HCT116 (cell line): ENCODE data around the gene HLA-DMA. TPM values are rescaled to one million over a fixed set of nuclear protein-coding genes. Genes with fewer than 3 reads are reported as not detected.

Experiments used
- ATAC-seq: fragments of 200-7000 bp; cut with Tn5 transposase; 2 replicates; pipeline ENCODE4 v1.9.1; 2020; ENCODE audit warnings: mild to moderate bottlenecking, moderate library complexity
- BruUV-seq: library from RNA; stranded (reverse); fragments of 400-500 nt; replicated peaks from 2 replicates; lab custom pipeline; 2021; lab: Mats Ljungman, UMichigan
- CTCF ChIA-PET: fragments of 300-600 bp; sonication (Branson Sonifier 250); formaldehyde crosslinking; loops from one replicate; lab custom pipeline; 2021; ENCODE audit warnings: antibody characterized with exemption; lab: Charles Lee
- POLR2A ChIA-PET: fragments of 300-600, 350-600 bp; sonication (Branson Sonifier 250); formaldehyde crosslinking; loops from one replicate; lab custom pipeline; 2021; ENCODE audit warnings: antibody characterized with exemption; lab: Charles Lee
- RAD21 ChIA-PET, 2 experiments: fragments of 300-600 bp; sonication (Branson Sonifier 250); formaldehyde crosslinking; loops; one replicate each; lab custom pipeline; 2023; ENCODE audit warnings: low total read pairs in 2 of 2; ENCODE audit not compliant: uncharacterized antibody in 2 of 2, unreplicated experiment in 2 of 2, low non-redundant PET in 1 of 2; lab: Charles Lee
- DNase-seq: peaks from one replicate; pipeline ENCODE4 v3.0.0-alpha.2; 2010; ENCODE audit warnings: low read depth, low spot score
- H2AFZ ChIP-seq: fragments of 200-600 bp; shearing (Covaris generic), sonication (generic); 2 replicates; pipeline ENCODE4 v1.6.1; 2017; ENCODE audit warnings: low read depth, mixed run types, mixed read lengths, antibody characterized with exemption, low read length; ENCODE audit not compliant: poor library complexity, severe bottlenecking
- H3K27ac ChIP-seq: 2 replicates; pipeline ENCODE4 v1.5.1; 2012; ENCODE audit warnings: low read depth, low read length
- H3K27me3 ChIP-seq: fragments of 200-600 bp; sonication (generic); 2 replicates; pipeline ENCODE4 v1.6.1; 2016; ENCODE audit warnings: mixed run types, low read length, mixed read lengths; ENCODE audit not compliant: insufficient read depth
- H3K36me3 ChIP-seq, 2 experiments: fragments of 200-500 bp in 1 of 2; fragments of 200-600 bp in 1 of 2; sonication (Bioruptor generic) in 1 of 2; sonication (generic) in 1 of 2; 2 replicates each; pipeline versions ENCODE4 v1.5.1 to v1.6.1; 2014 to 2016; ENCODE audit warnings: low read length in 2 of 2, inconsistent platforms in 1 of 2, mixed read lengths in 1 of 2, mixed run types in 1 of 2; ENCODE audit not compliant: insufficient read depth in 2 of 2, control insufficient read depth in 1 of 2
- H3K4me1 ChIP-seq, 2 experiments: fragments of 200-600 bp in 1 of 2; sonication (generic) in 1 of 2; 2 replicates each; pipeline versions ENCODE4 v1.5.1 to v1.6.1; 2012 to 2017; ENCODE audit warnings: low read length in 2 of 2, inconsistent platforms in 1 of 2, mild to moderate bottlenecking in 1 of 2, mixed read lengths in 1 of 2, mixed run types in 1 of 2, moderate library complexity in 1 of 2; ENCODE audit not compliant: insufficient read depth in 2 of 2, control insufficient read depth in 1 of 2
- H3K4me2 ChIP-seq: fragments of 200-600 bp; sonication (generic); 2 replicates; pipeline ENCODE4 v1.6.1; 2017; ENCODE audit warnings: mixed run types, low read length, mixed read lengths
- H3K4me3 ChIP-seq, 2 experiments: fragments of 200-600 bp in 1 of 2; sonication (generic) in 1 of 2; replicated peaks in 1 of 2; 2 replicates each; pipeline ENCODE4 v1.5.1; 2011 to 2016; ENCODE audit warnings: low read length in 2 of 2, control low read depth in 1 of 2, low read depth in 1 of 2, mild to moderate bottlenecking in 1 of 2, mixed read lengths in 1 of 2, mixed run types in 1 of 2
- H3K79me2 ChIP-seq: fragments of 200-600 bp; sonication (generic); 2 replicates; pipeline ENCODE4 v1.6.1; 2017; ENCODE audit warnings: mild to moderate bottlenecking, mixed run types, low read length, moderate library complexity, mixed read lengths; ENCODE audit not compliant: insufficient read depth
- H3K9ac ChIP-seq: fragments of 200-600 bp; sonication (generic); 2 replicates; pipeline ENCODE4 v1.6.1; 2016; ENCODE audit warnings: low read length, mixed read lengths
- H3K9me2 ChIP-seq: fragments of 200-600 bp; sonication (generic), shearing (Covaris generic); 2 replicates; pipeline ENCODE4 v1.6.1; 2017; ENCODE audit warnings: mixed run types, mild to moderate bottlenecking, moderate library complexity; ENCODE audit not compliant: insufficient read depth
- H3K9me3 ChIP-seq, 2 experiments: fragments of 200-500 bp in 1 of 2; fragments of 200-600 bp in 1 of 2; sonication (Bioruptor generic) in 1 of 2; sonication (generic) in 1 of 2; 2 replicates each; pipeline ENCODE4 v1.6.1; 2014 to 2017; ENCODE audit warnings: low read length in 2 of 2, mixed read lengths in 2 of 2, inconsistent platforms in 1 of 2, low read depth in 1 of 2, mild to moderate bottlenecking in 1 of 2, mixed run types in 1 of 2, moderate library complexity in 1 of 2; ENCODE audit not compliant: control insufficient read depth in 1 of 2, insufficient read depth in 1 of 2
- H4K20me1 ChIP-seq: fragments of 200-600 bp; sonication (generic), shearing (Covaris generic); 2 replicates; pipeline ENCODE4 v1.6.1; 2017; ENCODE audit warnings: mixed run types, mild to moderate bottlenecking, moderate library complexity; ENCODE audit not compliant: insufficient read depth
- CBX3 ChIP-seq: IDR thresholded peaks from 2 replicates; pipeline ENCODE4 v1.6.1; 2012; ENCODE audit warnings: low read depth
- ELF1 ChIP-seq: IDR thresholded peaks from 2 replicates; pipeline ENCODE4 v1.6.1; 2012; ENCODE audit warnings: low read depth, borderline replicate concordance
- FOSL1 ChIP-seq: IDR thresholded peaks from 2 replicates; pipeline ENCODE4 v1.6.1; 2012; ENCODE audit warnings: low read depth
- POLR2AphosphoS5 ChIP-seq: IDR thresholded peaks from 2 replicates; pipeline ENCODE4 v1.6.1; 2011; ENCODE audit warnings: mild to moderate bottlenecking, low read depth, low read length, moderate library complexity
- RAD21 ChIP-seq: IDR thresholded peaks from 2 replicates; pipeline ENCODE4 v1.6.1; 2012; ENCODE audit warnings: low read depth, mild to moderate bottlenecking
- SIN3A ChIP-seq: IDR thresholded peaks from 2 replicates; pipeline ENCODE4 v1.6.1; 2012; ENCODE audit warnings: low read depth
- SRF ChIP-seq: IDR thresholded peaks from 2 replicates; pipeline ENCODE4 v1.6.1; 2012; ENCODE audit warnings: low read depth
- TCF7L2 ChIP-seq: IDR thresholded peaks from 2 replicates; pipeline ENCODE4 v1.7.0; 2011; ENCODE audit warnings: borderline replicate concordance, inconsistent platforms; ENCODE audit not compliant: insufficient read depth, insufficient read length; ENCODE audit errors: extremely low read depth
- YY1 ChIP-seq: IDR thresholded peaks from 2 replicates; pipeline ENCODE4 v1.6.1; 2011; ENCODE audit warnings: low read length, low read depth, moderate library complexity, mild to moderate bottlenecking; ENCODE audit not compliant: insufficient replicate concordance; ENCODE audit errors: extremely low read depth
- ZBTB33 ChIP-seq: IDR thresholded peaks from 2 replicates; pipeline ENCODE4 v1.6.1; 2011; ENCODE audit warnings: mild to moderate bottlenecking, low read length, moderate library complexity; ENCODE audit not compliant: insufficient replicate concordance; ENCODE audit errors: extremely low read depth
- ZFX ChIP-seq: fragments of 450-650 bp; IDR thresholded peaks from 2 replicates; pipeline ENCODE4 v1.6.1; 2017
- ZNF274 ChIP-seq: fragments of 200-500 bp; sonication (Bioruptor generic); IDR thresholded peaks from 2 replicates; pipeline ENCODE4 v1.6.1; 2014; ENCODE audit warnings: mild to moderate bottlenecking, low read depth, low read length, inconsistent platforms
- intact Hi-C: fragments of 100-400 bp; cut with micrococcal nuclease; formaldehyde crosslinking; loops from 2 replicates; pipeline ENCODE4 v1.10.0; 2022
- total RNA-seq: library from RNA; stranded (reverse); gene quantifications from one replicate; pipeline ENCODE4 v1.2.1, GENCODE V29; 2021; ENCODE audit not compliant: unreplicated experiment
- TF ChIP-seq, protein P1 (sequence below): IDR thresholded peaks from 2 replicates; pipeline ENCODE4 v1.6.1; 2012; ENCODE audit warnings: low read depth
- TF ChIP-seq, protein P2 (sequence below): IDR thresholded peaks from 2 replicates; pipeline ENCODE4 v1.6.1; 2012
- TF ChIP-seq, protein P3 (sequence below): IDR thresholded peaks from 2 replicates; pipeline ENCODE4 v1.6.1; 2012

The HLA-DMA gene
- total RNA-seq, 1 experiment from 2014 or later = 12.1 TPM

GRCh38 chr6:32954267-32954666 is 1.4 kb upstream of the HLA-DMA start:
- H3K27me3 ChIP-seq = no peaks in the 10 kb centered on the region
- H3K9me2 ChIP-seq = no peaks in the 10 kb centered on the region
- no peak overlapping the region for H3K4me3 ChIP-seq
- no peak for DNase-seq
- no peaks in the 10 kb centered on the region for H4K20me1 ChIP-seq
- BruUV-seq = no TSS peak
- no peak overlapping the region for H3K27ac ChIP-seq
- intact Hi-C loops = no loop called here
- no peaks in the 10 kb centered on the region for H3K36me3 ChIP-seq
- RAD21 ChIA-PET = no interaction called here
- H3K4me2 ChIP-seq = no peak overlapping the region
- H3K9ac ChIP-seq = no peak overlapping the region
- H3K79me2 ChIP-seq = 0 out of 2 replicates have a peak, but pooled peaks cover under 1% of the 10 kb centered on the region
- TF ChIP-seq SIN3A (no peak), RAD21 (no peak), ZBTB33 (no peak), POLR2AphosphoS5 (no peak), FOSL1 (no peak), ELF1 (no peak), ZFX (no peak), SRF (no peak), ZNF274 (no peak), CBX3 (no peak), YY1 (no peak), TCF7L2 (no peak)
- TF ChIP-seq, protein P1, sequence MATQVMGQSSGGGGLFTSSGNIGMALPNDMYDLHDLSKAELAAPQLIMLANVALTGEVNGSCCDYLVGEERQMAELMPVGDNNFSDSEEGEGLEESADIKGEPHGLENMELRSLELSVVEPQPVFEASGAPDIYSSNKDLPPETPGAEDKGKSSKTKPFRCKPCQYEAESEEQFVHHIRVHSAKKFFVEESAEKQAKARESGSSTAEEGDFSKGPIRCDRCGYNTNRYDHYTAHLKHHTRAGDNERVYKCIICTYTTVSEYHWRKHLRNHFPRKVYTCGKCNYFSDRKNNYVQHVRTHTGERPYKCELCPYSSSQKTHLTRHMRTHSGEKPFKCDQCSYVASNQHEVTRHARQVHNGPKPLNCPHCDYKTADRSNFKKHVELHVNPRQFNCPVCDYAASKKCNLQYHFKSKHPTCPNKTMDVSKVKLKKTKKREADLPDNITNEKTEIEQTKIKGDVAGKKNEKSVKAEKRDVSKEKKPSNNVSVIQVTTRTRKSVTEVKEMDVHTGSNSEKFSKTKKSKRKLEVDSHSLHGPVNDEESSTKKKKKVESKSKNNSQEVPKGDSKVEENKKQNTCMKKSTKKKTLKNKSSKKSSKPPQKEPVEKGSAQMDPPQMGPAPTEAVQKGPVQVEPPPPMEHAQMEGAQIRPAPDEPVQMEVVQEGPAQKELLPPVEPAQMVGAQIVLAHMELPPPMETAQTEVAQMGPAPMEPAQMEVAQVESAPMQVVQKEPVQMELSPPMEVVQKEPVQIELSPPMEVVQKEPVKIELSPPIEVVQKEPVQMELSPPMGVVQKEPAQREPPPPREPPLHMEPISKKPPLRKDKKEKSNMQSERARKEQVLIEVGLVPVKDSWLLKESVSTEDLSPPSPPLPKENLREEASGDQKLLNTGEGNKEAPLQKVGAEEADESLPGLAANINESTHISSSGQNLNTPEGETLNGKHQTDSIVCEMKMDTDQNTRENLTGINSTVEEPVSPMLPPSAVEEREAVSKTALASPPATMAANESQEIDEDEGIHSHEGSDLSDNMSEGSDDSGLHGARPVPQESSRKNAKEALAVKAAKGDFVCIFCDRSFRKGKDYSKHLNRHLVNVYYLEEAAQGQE = no peak
- TF ChIP-seq, protein P2, sequence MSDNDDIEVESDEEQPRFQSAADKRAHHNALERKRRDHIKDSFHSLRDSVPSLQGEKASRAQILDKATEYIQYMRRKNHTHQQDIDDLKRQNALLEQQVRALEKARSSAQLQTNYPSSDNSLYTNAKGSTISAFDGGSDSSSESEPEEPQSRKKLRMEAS = no peak
- TF ChIP-seq, protein P3, sequence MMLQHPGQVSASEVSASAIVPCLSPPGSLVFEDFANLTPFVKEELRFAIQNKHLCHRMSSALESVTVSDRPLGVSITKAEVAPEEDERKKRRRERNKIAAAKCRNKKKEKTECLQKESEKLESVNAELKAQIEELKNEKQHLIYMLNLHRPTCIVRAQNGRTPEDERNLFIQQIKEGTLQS = no peak
- TF ChIP-seq, all 23 proteins: peak for 0
- Histone ChIP-seq H2AFZ (no peak overlapping the region), H3K4me1 (peaks cover 0 to 17% of the 10 kb centered on the region in 2 experiments; a peak in 2 of 4 replicates), H3K9me3 (no peaks in the 10 kb centered on the region)
- no peak for ATAC-seq
- ChIA-PET CTCF (interaction anchor here (1.0 to 3.8 kb wide), 10 partner anchors 9 to 116 kb away, joined by 3 to 73 read pairs (median 14); partner anchors contain the start of genes BRD2, HLA-DMB and TAP2), POLR2A (interaction anchor here (1.2 to 8.1 kb wide), 2 partner anchors 10 to 14 kb away, joined by 3 to 143 read pairs; partner anchors contain the start of gene BRD2)
